Breast epithelium (tissue), 3 donors: ENCODE measurements around the gene ELMOD3.

Experiments
- CTCF ChIP-seq, 3 donors: fragments of 450-650 bp; IDR thresholded peaks; one replicate each; pipeline ENCODE4 v1.5.1; 2016 to 2017; ENCODE audit warnings: antibody characterized with exemption in 3 of 3, mild to moderate bottlenecking in 3 of 3, moderate library complexity in 3 of 3
- POLR2A ChIP-seq: fragments of 450-650 bp; IDR thresholded peaks from one replicate; pipeline ENCODE4 v1.6.1; 2016; ENCODE audit warnings: antibody characterized with exemption, mild to moderate bottlenecking, moderate library complexity

GRCh38 chr2:85308896-85309555 is 45.5 kb upstream of the ELMOD3 start:
- TF ChIP-seq CTCF (IDR thresholded peaks at IDR 0.05): no peak
- no peak for TF ChIP-seq POLR2A
